Loucy (cell line): ENCODE results near the gene SECISBP2.

Experiments
- H2AFZ ChIP-seq: fragments of 200-600 bp; sonication (generic); 2 replicates; pipeline ENCODE4 v1.6.0; 2016; ENCODE audit warnings: antibody characterized with exemption, mild to moderate bottlenecking, low read length, moderate library complexity
- H3F3A ChIP-seq: fragments of 200-600 bp; 2 replicates; pipeline ENCODE4 v1.6.0; 2016; ENCODE audit warnings: antibody characterized with exemption, low read depth, mild to moderate bottlenecking
- H3K27me3 ChIP-seq: fragments of 200-600 bp; sonication (generic); 2 replicates; pipeline ENCODE4 v1.6.1; 2014; ENCODE audit warnings: low read length, mild to moderate bottlenecking; ENCODE audit not compliant: insufficient read depth, poor library complexity, severe bottlenecking
- H3K36me3 ChIP-seq: fragments of 200-600 bp; sonication (generic); 2 replicates; pipeline ENCODE4 v1.6.1; 2016; ENCODE audit warnings: low read length; ENCODE audit not compliant: insufficient read depth
- H3K4me1 ChIP-seq: fragments of 200-600 bp; sonication (generic); 2 replicates; pipeline ENCODE4 v1.5.1; 2014; ENCODE audit warnings: low read length, mild to moderate bottlenecking; ENCODE audit not compliant: insufficient read depth, poor library complexity, severe bottlenecking
- H3K4me2 ChIP-seq: fragments of 200-600 bp; sonication (generic); 2 replicates; pipeline ENCODE4 v1.6.0; 2014; ENCODE audit warnings: antibody characterized with exemption, low read length, low read depth, mild to moderate bottlenecking; ENCODE audit not compliant: poor library complexity, severe bottlenecking
- H3K4me3 ChIP-seq: fragments of 200-600 bp; sonication (generic); 2 replicates; pipeline ENCODE4 v1.5.1; 2014; ENCODE audit warnings: low read length, mild to moderate bottlenecking, mixed read lengths; ENCODE audit not compliant: poor library complexity, severe bottlenecking
- H3K79me2 ChIP-seq: fragments of 200-600 bp; sonication (generic); 2 replicates; pipeline ENCODE4 v1.6.1; 2014; ENCODE audit warnings: low read length; ENCODE audit not compliant: insufficient read depth
- H3K9ac ChIP-seq: fragments of 200-600 bp; sonication (generic); 2 replicates; pipeline ENCODE4 v1.6.0; 2014; ENCODE audit warnings: mild to moderate bottlenecking, low read depth, low read length, moderate library complexity; ENCODE audit not compliant: poor library complexity, severe bottlenecking
- H3K9me2 ChIP-seq: fragments of 200-600 bp; sonication (generic); replicated peaks from 2 replicates; pipeline ENCODE4 v1.6.1; 2016; ENCODE audit warnings: low read depth, low read length, mixed read lengths
- H3K9me3 ChIP-seq: fragments of 200-600 bp; sonication (generic); 2 replicates; pipeline ENCODE4 v1.6.1; 2014; ENCODE audit warnings: mild to moderate bottlenecking, antibody characterized with exemption, low read length, low read depth; ENCODE audit not compliant: insufficient read depth
- H4K20me1 ChIP-seq: fragments of 200-600 bp; sonication (generic); 2 replicates; pipeline ENCODE4 v1.6.0; 2014; ENCODE audit warnings: antibody characterized with exemption, low read length, mild to moderate bottlenecking; ENCODE audit not compliant: insufficient read depth, poor library complexity, severe bottlenecking
- CTCF ChIP-seq: fragments of 200-600 bp; sonication (generic); conservative IDR thresholded peaks from 2 replicates; pipeline ENCODE4 v1.5.1; 2014; ENCODE audit warnings: mild to moderate bottlenecking, antibody characterized with exemption, low read length
- EZH2phosphoT487 ChIP-seq: fragments of 200-600 bp; IDR thresholded peaks from 2 replicates; pipeline ENCODE4 v1.6.1; 2018; ENCODE audit warnings: antibody characterized with exemption, mild to moderate bottlenecking, moderate library complexity, borderline replicate concordance

SECISBP2 gene

GRCh38 chr9:89383721-89384300, 65.5 kb downstream of the SECISBP2 start:
- Histone ChIP-seq H3K9me3 (no peaks in the 10 kb centered on the region), H3K4me1 (no peaks in the 10 kb centered on the region), H3K36me3 (peaks cover 97% of the 10 kb centered on the region), H2AFZ (no peak overlapping the region), H4K20me1 (no peaks in the 10 kb centered on the region), H3K79me2 (no peaks in the 10 kb centered on the region), H3K9ac (no peak overlapping the region), H3F3A (no peaks in the 10 kb centered on the region), H3K27me3 (no peaks in the 10 kb centered on the region), H3K4me3 (no peak overlapping the region), H3K9me2 (no peaks in the 10 kb centered on the region), H3K4me2 (no peak overlapping the region)
- TF ChIP-seq CTCF (no peak), EZH2phosphoT487 (no peak)

GRCh38 chr9:89384783-89385182, 66.5 kb downstream of the SECISBP2 start:
- no peak overlapping the region for H3K4me2 ChIP-seq
- H3K27me3 ChIP-seq: no peaks in the 10 kb centered on the region
- no peaks in the 10 kb centered on the region for H3K4me1 ChIP-seq
- H3F3A ChIP-seq: no peaks in the 10 kb centered on the region
- no peak overlapping the region for H3K4me3 ChIP-seq
- no peaks in the 10 kb centered on the region for H3K79me2 ChIP-seq
- TF ChIP-seq EZH2phosphoT487: no peak
- no peak for TF ChIP-seq CTCF
- no peak overlapping the region for H2AFZ ChIP-seq
- H3K9me3 ChIP-seq: no peaks in the 10 kb centered on the region
- H3K9me2 ChIP-seq: no peaks in the 10 kb centered on the region
- peaks cover 97% of the 10 kb centered on the region for H3K36me3 ChIP-seq
- peaks cover 1% of the 10 kb centered on the region for H4K20me1 ChIP-seq
- H3K9ac ChIP-seq: no peak overlapping the region

- peaks cover 3% of the 10 kb centered on the region for H3K4me1 ChIP-seq
- no peaks in the 10 kb centered on the region for H3K27me3 ChIP-seq
- no peak overlapping the region for H3K4me2 ChIP-seq
- H3K9ac ChIP-seq: no peak overlapping the region
- no peak overlapping the region for H3K4me3 ChIP-seq
- peaks cover 5% of the 10 kb centered on the region for H4K20me1 ChIP-seq
- no peak for TF ChIP-seq CTCF
- TF ChIP-seq EZH2phosphoT487: no peak
- H3K79me2 ChIP-seq: no peaks in the 10 kb centered on the region
- no peaks in the 10 kb centered on the region for H3K9me2 ChIP-seq
- no peaks in the 10 kb centered on the region for H3K9me3 ChIP-seq
- peaks cover 99% of the 10 kb centered on the region for H3K36me3 ChIP-seq
- H2AFZ ChIP-seq: no peak overlapping the region
- H3F3A ChIP-seq: no peaks in the 10 kb centered on the region
These were observed 67.9 kb downstream of the SECISBP2 start for GRCh38 chr9:89386206-89386605.
